Esophagus muscularis mucosa (tissue), 4 donors: ENCODE data around the gene LRFN2.

ENCODE experiments used
- CTCF ChIP-seq, 3 experiments: fragments of 200-600 bp in 2 of 3; fragments of 450-650 bp in 1 of 3; sonication (generic) in 2 of 3; IDR thresholded peaks; one replicate each; pipeline ENCODE4 v1.5.1; 2017 to 2019; ENCODE audit warnings: antibody characterized with exemption in 3 of 3, mild to moderate bottlenecking in 2 of 3, moderate library complexity in 1 of 3
- EP300 ChIP-seq: sonication (generic); formaldehyde crosslinking; IDR thresholded peaks from one replicate; pipeline ENCODE4 v1.6.1; 2017; ENCODE audit warnings: antibody characterized with exemption
- POLR2AphosphoS5 ChIP-seq, 2 donors: sonication (generic); formaldehyde crosslinking; IDR thresholded peaks; one replicate each; pipeline ENCODE4 v1.6.1; 2017; ENCODE audit warnings: antibody characterized with exemption in 2 of 2

DNA sequence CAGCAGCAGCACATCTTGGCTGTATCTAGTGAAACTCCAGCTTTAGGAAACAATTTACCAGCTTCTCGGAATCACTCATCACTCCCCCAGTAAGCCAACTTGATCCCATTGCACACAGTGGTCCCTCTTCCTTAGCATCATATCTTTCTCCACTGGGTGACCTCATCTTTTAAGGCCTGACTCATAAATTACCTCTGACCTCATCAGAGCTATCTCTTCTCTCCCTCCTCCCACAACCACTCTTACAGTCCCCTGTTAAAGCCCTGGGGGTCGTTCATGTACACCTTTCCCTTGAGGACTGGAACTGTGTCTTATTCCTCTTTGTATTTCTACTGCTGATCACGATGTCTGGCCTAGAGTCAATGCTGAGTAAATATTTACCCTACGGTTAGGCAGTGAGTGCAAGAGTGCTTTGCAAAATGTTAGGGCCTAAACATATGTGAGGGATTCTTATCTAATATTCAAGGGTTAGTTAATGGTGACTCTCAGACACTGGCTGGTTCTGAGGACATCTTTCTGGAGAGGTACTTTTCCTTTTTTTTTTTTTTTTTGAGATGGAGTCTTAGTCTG lies 187.2 kb downstream of the LRFN2 start:
- no peak for TF ChIP-seq CTCF (IDR thresholded peaks at IDR 0.05)
- no peak for TF ChIP-seq EP300
- TF ChIP-seq POLR2AphosphoS5 (IDR thresholded peaks at IDR 0.05), result no peak
